GM12864 (cell line): Measurements from ENCODE around the gene IL22RA1.

ENCODE experiments used
- DNase-seq: peaks from one replicate; pipeline ENCODE4 v3.0.0-alpha.2; 2011; ENCODE audit warnings: low read depth
- H3K4me3 ChIP-seq: 2 replicates; pipeline ENCODE4 v1.5.1; 2011; ENCODE audit warnings: mild to moderate bottlenecking, low read depth, low read length, control low read depth
- CTCF ChIP-seq: IDR thresholded peaks from 2 replicates; pipeline ENCODE4 v1.5.1; 2011; ENCODE audit warnings: low read depth, mild to moderate bottlenecking, moderate library complexity, low read length, control low read depth, inconsistent platforms; ENCODE audit errors: missing control alignments

The IL22RA1 gene

DNA sequence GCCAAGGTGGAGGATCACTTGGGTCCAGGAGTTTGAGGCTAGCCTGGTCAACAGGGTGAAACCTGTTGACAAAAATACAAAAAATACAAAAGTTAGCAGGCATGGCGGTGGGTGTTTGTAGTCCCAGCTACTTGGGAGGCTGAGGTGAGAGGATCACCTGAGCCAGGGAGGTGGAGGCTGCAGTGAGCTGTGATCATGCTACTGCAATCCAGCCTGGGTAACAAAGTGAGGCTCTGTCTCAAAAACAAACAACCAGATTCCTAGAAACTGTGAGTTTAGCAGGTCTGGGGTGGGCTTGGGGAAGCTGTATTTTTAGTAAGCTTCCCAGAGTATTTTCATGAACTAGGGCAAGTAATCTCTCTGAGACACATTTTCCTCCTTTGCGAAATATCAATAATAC, 25.8 kb downstream of the IL22RA1 start:
- TF ChIP-seq CTCF, result no peak
- DNase-seq, result no peak
- H3K4me3 ChIP-seq, result no peak overlapping the region

GRCh38 chr1:24114753-24115152, 28.2 kb downstream of the IL22RA1 start:
- TF ChIP-seq CTCF, result no peak
- no peak for DNase-seq
- no peak overlapping the region for H3K4me3 ChIP-seq

- DNase-seq, result no peak
- no peak for TF ChIP-seq CTCF
- no peak overlapping the region for H3K4me3 ChIP-seq
Measured at GRCh38 chr1:24113641-24114033, 29.3 kb downstream of the IL22RA1 start.

- TF ChIP-seq CTCF, result peak; percentile 45
- no peak within 1 kb of the TSS for H3K4me3 ChIP-seq
- peak; percentile 12 for DNase-seq
Measured at GRCh38 chr1:24111996-24112779, 30.8 kb downstream of the IL22RA1 start, which contains the start of gene MYOM3. Gene MYOM3, minus strand, starts transcription at chr1:24112135. Its CDS starts 3,499 bp downstream, at chr1:24108636.

DNA sequence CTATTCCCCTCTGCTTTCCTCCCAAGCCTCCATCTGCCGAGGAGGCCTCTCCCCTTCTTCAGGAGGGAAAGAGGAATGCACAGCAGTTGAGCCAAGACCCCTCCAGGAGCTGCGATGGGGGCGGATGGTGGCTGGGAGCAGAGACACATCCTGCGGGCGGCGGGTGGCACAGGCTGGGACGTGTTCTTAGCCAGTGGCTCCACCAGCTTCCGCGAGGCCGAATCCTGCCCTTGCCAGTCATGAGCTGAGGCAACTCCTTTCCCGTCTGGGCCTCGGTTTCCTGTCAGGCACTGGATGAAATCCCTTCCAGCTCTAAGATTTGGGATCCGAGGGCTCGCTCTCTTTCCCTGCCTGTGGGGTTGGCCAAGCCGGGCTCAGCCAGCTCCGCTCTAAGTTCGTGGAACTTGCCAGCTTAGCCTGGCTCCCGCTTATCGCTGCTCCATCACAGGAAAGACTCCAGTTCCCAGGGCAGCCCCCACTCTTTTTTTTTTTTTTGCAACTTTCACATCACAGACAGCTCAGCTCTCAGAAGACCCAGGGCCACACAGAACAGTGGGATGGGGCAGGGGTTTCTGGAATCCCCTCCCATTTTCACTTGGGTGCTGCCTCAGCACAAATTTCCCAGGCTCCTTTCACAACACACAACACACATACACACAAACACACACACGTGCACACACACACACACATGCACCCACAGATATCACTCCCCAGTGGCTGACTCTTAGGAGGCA, 31.5 kb downstream of the IL22RA1 start:
- no peak overlapping the region for H3K4me3 ChIP-seq
- TF ChIP-seq CTCF, result no peak
- no peak for DNase-seq

GRCh38 chr1:24110642-24111261, 32.2 kb downstream of the IL22RA1 start:
- DNase-seq, result no peak
- TF ChIP-seq CTCF, result no peak
- H3K4me3 ChIP-seq, result no peak overlapping the region
